Stimulated activated CD4-positive, alpha-beta T cell treated with anti-CD3 and anti-CD28 coated beads, Interleukin-12 subunit alpha, Interleukin-12 subunit beta, amount 100 ng/mL, for 48 hours (primary cell): ENCODE data around the gene PLXNB2.

ENCODE experiments used
- DNase-seq, 3 donors: peaks; one replicate each; pipeline ENCODE4 v3.0.0-alpha.2; 2020; ENCODE audit warnings: low read depth in 2 of 3, low spot score in 1 of 3

PLXNB2 gene

DNA sequence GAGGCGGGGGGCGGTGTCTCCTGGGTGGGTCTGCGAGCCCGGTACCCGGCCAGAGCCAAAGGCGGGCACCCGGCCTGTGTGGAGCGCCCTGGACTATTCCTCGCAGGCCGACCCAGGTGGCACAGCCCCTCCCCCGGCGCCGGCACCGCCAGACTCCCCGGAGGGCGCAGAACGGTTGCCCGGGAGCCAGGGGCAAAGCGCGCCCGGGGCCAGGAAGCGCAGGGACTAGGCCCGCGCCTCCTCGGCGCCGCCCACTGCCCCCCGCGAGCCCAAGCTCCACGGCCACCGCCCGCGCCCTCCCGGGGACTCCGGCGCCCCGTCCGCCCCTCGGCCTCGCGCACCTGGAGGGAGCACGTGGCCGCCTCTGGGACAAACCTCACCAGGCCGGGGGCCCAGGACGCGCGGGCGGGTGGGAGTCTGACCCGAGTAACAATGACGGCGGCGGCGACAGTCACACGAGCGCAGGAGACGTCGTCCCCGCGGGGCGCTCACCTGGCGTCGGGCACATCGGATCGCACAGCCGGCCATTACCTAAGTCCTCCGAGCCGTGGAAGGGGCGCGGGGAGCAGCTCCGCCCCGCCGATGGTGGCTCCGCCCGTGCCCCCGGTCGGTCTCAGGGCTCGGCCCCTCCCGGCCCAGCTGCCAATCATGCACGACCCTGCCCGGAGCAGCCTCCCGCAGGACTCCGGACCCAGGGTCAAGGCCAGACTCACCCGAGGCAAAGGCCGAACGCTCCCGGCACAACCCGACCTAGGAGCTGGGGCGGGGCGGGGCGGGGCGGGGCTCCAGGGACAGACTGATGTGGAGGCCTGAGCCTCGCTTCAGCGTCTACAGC, 7.4 kb downstream of the PLXNB2 start:
- no peak for DNase-seq

DNA sequence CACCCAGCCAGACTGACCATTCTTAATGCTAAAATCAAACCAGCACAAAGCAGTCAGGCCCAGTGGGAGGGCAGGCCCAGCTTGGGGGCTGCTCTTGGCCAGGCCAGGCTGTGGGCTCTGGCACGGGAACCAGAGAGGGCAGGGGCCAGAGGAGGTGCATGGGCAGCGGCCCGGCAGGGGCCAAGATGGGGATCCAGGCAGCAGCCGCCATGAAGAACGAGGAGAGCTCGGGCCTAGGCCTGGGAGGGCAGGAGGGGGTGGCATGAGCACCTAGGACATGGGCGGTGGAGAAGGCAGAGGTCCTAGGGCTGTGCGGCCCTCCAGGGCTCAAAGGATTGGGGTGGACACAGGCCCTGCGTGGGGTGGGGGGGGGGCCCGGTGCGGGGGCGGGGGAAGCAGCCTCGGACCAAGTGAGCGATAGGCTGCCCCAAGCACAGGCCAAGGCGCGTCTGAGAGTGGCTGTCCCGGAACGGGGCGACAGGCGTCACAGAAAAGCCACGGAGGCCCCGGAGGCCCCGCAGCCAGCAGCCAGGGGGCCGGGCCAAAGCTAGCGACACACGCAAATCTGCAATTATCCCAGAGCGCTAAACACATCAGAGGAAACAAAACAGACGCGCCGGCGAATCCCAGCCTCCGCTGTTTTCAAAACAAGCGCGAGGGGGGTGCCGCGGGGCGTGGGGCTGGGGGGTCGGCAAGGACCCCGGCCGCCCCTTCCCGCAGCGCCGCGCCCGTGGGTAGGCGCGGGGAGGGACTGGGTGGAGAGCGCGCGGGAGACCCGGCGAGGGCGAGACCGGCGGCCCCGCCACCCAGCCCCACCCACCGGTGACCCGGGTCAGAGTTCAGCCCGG, 8.3 kb downstream of the PLXNB2 start:
- no peak for DNase-seq

DNA sequence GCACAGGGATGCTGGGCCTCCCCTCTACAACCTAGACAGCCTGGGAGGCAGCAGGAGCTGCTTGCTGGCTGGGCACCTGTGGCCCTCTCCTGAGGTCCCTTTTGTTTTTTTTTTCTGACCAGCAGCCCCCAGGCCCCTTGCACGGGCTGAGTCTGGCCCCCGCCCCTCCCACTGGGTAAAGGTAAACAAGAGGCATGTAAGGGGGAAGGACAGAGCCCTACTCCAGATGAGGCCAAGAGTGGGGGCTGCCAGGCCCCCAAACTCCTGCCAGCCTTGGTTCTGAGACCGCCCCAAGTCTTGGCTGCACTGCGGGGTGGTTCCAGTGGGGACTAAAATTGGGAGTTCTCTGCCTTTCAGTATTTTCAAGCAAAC, 9.2 kb downstream of the PLXNB2 start:
- DNase-seq = no peak

DNA sequence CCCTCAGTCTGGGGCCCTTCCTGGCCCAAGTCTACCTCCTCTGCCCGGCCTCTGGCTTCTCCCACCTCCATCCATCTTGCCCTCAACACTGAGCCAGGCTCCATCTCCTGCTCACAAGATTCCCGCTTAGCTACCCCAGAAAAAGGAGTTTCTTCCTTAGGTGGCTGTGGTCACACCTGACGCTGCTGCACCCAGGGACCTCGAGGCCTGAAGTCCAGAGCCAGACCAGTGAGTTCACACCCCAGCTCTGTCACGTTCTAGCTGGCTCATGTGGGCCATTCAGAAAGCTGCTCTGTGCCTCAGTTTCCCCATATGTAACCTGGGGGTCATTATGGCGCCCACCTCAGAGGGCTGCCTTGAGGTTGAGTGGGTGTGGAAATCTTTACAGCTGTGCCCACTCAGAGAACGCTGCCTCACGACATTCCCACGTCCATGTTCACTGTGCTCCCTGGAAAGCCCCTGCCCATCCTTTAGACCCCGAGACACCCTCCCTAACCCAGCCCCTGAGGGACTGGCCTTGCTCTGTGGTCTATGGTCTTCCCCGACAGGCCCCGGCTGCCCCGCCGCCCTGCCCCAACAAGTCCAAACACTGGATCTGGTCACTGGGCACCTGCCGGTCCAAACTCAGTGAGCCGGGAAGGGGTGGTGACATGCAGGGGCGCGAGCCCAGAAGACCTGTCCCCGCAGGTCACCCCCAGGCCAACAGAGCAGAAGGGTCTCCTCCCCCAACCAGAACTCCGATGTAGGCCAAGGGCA, 9.8 kb downstream of the PLXNB2 start:
- no peak for DNase-seq

DNA sequence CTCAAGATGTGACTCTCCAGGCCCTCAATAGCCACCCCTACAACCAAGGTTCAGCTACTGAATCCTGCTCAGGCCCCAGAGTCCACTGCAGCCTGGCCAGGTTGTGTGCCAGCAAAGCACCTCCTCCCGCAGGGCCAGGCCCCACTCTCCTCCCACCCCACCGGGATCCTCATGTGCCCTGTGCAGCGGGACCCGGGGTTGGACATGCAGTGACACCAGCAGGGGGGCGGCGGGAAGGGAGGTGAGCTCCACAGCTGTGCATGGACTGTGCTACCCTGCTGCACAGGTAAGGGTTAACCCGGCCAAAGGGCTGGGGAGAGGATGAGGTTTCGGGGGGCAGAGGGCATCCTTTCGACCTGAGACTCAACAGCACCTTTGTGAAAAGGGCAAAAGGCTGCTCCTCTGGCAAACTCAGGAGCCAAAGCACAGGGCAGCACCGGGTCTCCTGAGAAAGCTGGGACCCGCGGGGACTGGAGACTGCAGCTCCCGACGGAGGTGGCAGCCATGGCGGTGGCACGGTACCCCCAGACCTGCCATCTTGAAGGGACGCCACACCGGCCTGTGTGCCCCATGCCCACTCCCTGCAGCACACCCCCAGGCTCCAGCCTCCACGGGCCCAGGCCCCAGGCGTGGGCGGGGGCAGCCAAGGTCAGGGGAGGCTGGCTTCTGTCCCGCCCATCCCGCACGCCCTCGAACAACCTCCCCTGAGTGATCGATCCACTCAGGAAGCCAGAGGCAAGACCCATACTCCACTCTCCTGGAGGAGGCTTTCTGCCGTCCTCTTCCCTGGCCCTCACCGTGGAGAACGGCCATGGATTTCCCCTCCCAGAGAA, 10.6 kb downstream of the PLXNB2 start:
- no peak for DNase-seq

DNA sequence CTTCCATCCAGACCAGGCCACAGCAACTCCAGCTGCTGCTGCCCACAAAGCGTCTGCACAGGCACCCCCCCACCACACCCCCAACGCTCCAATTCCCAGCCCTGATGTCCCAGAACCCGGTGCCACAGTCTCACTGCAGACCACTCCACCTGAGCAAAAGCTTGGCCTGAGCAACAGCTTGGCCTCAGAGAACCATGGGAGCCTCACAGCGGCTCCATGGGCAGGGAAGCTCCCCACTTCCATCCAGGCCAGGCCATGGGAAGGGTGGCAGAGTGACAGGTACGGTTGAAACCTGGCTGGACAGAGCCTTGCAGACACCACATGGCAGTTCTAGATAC, 13.2 kb downstream of the PLXNB2 start:
- no peak for DNase-seq

DNA sequence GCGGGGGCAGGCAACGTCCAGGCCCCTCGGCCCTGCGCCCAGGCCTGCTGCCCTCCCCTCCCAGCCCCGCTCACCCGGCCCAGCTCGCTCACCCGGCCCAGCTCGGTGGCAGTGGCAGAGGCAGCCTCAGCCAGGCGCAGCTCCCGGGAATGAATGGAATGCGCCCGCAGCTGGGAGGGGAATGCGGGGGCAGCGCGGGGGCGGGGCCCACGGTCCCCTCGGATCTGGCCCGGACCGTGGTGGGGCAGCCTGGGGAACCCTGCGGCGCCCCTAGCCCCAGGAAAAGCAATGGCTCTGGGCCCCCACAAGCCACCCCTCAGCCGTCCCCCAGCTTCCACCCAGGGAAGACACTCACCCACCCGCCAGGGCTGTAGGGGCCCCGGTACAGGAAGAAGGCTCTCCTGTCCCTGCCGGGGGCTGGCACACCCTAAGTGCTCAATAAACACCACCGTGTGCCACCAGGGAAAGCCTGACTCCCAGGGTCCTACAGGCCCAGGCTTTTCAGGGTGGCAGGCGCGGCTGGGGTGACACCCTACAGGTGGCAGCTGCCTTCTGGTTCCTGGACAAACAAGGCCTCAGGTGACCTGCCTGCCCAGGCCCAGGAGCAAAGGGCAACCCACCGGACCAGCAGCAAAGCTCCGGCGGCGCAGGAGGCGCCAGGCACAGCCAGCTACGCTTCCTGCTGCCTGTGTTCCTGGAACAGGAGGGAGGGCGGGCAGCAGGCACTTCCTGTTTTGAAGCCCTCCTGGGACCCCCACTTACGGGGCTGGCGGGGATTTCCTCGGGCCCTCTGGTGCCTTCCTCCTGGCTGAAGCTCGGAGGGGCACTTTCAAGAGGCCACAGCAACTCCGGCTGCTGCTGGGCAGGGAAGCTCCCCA, 13.8 kb downstream of the PLXNB2 start:
- no peak for DNase-seq

DNA sequence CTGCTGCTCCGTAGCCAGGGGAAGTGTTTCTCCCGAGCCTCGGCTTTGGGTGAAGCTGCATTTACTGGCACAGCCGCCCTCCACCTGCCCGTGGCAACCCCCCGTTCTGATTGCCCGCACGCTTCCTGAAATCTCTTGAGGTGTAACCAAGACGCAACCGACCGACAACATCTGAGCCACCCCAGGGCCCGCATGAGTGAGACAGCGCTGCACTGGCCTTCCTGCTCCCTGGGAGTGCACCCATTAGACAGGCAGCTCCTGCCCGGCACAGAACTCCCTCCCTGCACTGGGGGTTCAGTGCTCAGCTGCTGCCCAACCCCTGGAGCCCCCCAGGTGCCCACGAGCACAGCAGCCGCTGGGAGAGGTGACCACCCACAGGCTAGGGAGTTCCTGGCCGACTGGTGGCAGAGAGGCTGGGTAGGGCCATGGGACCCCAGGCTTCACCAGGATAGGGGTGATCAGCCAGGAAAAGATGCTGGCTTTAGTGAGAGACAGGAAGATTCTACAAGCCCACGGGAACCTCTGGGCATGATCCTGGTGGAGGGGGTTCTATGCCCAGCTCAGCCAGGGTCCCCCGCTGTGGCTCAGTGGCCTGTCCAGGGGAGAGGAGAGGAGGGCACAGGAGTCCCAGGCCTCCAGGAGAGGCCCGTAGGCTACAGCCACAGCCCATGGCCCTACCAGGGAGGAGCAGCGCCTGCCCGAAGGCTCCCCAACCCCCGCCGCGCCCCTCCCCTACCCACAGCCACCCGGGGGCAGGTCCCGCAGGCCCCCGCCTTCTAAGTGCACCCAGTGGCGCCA, 14.6 kb downstream of the PLXNB2 start:
- no peak for DNase-seq

DNA sequence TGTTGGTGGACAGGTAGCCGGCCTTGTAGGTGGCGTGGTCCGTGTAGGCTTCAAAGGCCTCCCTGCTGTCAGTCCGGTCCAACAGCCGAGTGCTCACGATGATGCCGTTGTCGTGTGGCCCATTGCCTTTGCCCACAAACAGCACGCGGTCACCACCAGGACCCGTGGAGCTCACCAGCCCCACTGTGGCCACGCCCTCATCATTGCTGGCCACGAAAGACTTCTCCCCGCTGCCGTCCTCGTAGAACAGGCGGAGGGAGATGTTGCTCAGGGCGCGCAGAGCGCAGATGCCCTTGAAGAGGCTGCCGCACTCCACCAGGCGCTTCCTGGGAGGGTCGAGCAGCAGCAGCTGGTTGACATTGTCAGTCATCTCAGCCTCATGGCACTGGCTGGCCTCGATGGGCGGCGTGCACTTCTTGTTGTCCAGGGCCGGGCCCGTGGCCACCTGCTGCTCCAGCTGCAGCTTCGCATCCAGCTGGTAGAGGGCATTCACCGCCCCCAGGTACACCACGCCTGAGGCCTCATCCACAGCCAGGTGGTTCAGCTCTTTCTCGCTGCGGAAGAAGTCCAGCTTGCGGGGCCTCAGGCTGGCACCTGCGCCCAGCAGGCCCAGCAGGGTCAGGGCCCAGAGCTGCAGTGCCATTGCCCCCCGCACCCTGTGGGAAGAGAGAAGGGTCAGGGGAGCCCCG, 17.4 kb downstream of the PLXNB2 start:
- no peak for DNase-seq

DNA sequence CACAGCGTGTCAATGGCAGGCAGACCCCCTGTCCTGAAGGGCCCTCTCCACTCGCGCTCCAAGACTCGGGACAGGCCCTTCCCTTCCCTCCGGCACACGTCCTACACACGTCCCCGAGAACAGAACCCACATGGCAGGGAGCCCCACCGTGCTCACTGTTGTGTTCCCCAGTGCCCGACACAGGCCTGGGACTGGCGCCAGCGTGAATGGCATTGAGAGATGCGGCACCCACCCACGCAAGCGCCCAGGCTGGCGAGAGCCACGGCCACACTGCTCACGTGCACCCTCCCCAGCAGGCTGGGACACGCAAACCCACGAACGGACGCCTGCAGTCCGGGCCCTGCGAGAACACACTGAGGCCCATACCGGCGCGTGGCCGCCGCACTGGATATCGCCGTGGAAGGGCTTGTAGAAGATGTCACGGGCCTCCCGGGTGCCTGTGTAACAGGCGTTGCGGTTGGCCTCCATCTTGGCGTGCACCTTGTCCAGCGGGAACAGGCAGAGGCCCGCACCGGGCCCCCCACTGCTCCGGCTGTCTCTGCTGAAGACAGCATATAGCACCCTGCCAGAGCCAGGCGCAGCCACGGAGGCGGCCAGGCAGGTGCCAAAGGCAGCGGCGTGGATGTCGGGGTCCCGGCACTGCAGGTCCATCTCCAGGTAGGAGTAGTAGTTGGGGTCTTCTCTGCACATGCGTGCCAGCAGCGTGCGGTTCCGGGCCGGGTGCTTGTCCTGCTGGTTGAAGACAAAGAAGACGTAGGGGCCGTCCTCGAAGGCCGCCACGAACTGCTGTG, 18.1 kb downstream of the PLXNB2 start:
- no peak for DNase-seq

DNA sequence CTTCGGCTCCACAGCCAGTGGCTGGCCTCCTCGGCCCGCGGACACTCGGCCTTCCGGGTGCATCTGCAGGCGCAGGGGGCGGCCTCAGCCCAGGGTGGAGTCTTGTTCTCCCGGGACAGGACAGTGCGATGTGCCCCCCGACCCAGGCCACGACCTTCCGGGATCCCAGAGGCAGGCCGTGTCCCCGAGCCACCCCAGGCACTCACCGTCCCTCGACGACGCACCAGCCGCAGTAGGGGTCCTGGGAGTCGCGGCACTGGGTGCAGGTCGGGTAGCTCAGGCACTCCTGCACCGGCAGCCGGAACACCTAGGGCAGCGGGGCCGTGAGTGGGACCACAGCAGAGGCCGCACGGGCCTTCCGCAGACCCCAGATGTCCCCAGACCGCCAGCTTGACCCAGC, 19.7 kb downstream of the PLXNB2 start:
- DNase-seq = no peak

DNA sequence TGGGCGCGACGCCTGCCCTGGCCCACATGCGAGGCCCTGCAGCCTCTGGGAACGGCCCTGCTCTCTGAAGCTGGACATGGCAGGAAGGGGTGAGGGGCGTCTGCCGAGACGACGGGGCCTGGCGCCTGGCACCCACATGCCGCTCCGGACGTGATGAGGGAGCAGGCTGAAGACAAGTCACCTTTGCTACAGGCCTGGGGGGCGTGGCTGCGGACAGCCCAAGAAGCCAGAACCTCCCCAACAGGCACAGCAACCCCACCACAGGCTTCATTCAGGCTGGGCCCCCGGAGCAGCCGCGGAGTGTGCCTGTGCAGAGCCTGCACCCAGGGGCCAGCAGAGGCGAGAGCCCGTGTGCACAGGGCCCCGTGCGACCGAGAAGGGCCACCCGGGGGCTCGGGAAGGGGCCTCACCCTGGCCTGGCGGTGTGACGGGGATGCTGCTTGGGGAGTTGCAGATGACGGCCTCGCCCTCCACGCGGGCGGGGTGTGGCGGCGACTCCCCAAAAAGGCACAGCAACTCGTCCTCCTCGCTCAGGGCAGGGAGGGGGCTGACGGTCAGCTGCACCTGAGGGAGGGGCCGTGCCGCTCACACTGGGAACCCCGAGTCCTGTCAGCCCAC, 20.6 kb downstream of the PLXNB2 start:
- no peak for DNase-seq

DNA sequence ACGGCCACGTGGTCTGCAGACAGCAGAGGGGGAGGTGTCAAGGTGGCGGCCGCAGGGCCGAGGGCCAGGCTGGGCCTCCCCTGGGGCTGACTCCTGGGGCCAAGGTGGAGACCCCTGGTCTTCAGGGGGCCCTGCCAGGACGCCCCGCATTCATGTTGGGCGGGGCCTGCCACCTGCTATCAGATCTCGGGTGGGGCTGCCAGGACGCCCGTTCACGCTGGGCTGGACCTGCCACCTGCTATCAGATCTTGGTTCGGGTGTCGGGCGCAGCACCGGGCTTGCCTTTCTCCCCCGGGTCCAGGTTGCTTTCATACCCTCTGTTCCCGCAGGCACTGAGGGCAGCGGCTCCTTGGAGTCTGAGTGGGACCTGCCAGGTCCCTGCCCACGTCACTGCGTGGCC, 21.2 kb downstream of the PLXNB2 start:
- no peak for DNase-seq

DNA sequence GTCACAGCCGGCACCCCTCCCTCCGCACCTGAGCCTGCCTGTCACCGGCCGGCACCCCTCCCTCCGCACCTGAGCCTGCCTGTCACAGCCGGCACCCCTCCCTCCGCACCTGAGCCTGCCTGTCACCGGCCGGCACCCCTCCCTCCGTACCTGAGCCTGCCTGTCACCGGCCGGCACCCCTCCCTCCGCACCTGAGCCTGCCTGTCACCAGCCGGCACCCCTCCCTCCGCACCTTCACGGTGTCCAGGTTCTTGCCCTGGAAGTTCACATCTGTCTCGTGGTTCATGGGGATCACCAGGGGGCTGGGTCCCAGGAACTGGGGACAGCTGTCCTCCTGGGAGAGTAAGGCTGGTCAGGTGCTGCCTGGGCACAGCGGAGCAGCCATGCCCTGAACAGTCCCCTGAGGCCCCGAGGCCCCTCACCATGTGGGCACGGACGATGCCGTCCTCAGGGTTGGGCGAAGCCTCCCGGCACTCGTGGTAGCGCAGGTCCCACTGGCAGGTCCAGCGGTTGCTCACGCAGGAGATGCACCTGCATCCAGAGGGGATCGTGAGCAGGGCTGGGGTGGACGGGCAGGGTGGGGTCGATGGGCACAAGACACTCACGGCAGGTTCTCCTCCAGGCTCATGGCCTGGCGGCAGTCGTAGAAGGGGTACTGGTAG, 21.7 kb downstream of the PLXNB2 start:
- no peak for DNase-seq

DNA sequence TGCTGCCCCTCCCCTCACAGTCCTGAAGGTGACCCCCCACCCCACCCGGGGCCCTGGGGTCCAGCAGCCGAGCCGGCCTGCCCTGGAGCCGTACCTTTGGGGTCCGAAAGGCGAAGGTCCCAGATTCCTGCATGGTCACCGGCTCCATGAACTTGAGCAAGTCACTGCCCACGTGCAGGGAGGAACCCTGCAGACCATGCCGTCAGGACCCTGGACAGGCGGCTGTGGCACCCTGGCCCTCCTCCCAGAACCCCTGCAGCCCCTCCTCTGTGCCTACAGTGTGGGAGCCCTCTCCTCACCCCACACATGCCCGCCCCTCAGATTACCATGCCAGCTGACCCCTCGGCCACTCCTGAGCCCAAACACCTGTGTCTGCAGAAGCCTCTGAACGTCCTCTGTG, 23.0 kb downstream of the PLXNB2 start:
- no peak for DNase-seq

DNA sequence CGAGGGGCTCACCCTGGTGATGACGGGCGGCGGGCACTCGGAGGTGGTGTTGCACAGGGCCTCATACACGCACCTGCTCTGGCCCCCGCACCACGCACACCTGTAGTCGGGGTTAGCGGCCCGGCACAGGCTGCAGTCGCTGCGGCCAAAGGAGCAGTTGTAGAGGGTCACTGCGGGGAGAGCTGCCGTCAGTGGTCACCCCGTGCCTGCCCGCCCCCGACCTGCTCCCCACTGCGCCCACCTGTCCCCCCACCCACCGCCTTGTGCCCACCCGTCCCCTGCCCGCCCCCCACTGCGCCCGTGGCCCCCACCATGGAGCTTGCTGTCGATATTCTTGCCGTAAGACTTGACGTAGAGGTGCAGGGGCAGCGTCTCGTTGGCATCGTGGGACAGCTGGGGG, 23.6 kb downstream of the PLXNB2 start:
- no peak for DNase-seq
